ENCODE results near the gene LDLRAP1. TPM values are rescaled to one million over a fixed set of nuclear protein-coding genes. Genes with fewer than 3 reads are reported as not detected.
A peak's percentile ranks its signal among the peaks of the same experiment; 100 is the strongest.

The LDLRAP1 gene
- total and polyA plus RNA-seq, 2 experiments from 2014 or later, result 23.6 to 26.9 TPM

DNA sequence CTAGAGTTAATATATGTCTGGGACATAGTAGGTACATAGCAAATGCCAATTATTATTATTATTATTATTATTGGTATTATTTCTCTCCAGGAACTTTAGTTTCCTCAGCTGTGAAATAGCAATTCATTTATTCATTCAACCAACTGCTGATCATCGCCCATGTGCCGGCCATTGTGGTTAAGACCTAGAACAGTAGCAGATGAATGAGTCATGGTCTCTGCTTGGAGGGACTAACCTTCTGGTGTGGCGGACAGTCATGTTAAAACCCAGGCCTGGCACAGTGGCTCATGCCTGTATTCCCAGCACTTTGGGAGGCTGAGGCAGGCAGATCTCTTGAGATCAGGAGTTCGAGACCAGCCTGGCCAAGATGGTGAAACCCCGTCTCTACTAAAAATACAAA is 23.8 kb upstream of the LDLRAP1 start:
- Histone ChIP-seq H3K79me2 (ENCODE audit: insufficient read depth) (no peaks in the 10 kb centered on the region), H3K9me3 (ENCODE audit: low read depth) (no peaks in the 10 kb centered on the region), H3K4me2 (ENCODE audit: unreplicated experiment) (no peak overlapping the region), H3K4me3 (no peak overlapping the region), H3K36me3 (ENCODE audit: low read depth) (no peaks in the 10 kb centered on the region), H3K9me2 (ENCODE audit: insufficient read depth) (no peaks in the 10 kb centered on the region), H3F3A (ENCODE audit: insufficient read depth) (peaks cover 6% of the 10 kb centered on the region; the same call in 1 of the 2 replicates), H3K4me1 (ENCODE audit: insufficient read depth) (no peaks in the 10 kb centered on the region), H4K20me1 (ENCODE audit: insufficient read depth) (no peaks in the 10 kb centered on the region), H3K9ac (no peak overlapping the region), H3K27me3 (replicated peaks; ENCODE audit: insufficient read depth) (no peaks in the 10 kb centered on the region), H3K27ac (no peak overlapping the region), H2AFZ (no peak overlapping the region)
- DNase-seq, result peak; percentile 95
- TF ChIP-seq EZH2 (IDR thresholded peaks at IDR 0.05; ENCODE audit: insufficient read depth, poor library complexity, severe bottlenecking) (no peak), EZH2phosphoT487 (IDR thresholded peaks at IDR 0.05; ENCODE audit: insufficient read depth, low read depth) (no peak)
- in situ Hi-C loops (cut with MboI), result loop anchor here (10.0 kb wide), 1 partner anchor 115 kb away; no protein-coding TSS in a partner anchor
- 35 to 42% methylated on average over 5 of the region's 5 CpGs for WGBS, 2 experiments (ENCODE audit: low coverage in 1 of 2, low lambda C conversion rate in 2 of 2, missing lambda C conversion rate in 2 of 2)

DNA sequence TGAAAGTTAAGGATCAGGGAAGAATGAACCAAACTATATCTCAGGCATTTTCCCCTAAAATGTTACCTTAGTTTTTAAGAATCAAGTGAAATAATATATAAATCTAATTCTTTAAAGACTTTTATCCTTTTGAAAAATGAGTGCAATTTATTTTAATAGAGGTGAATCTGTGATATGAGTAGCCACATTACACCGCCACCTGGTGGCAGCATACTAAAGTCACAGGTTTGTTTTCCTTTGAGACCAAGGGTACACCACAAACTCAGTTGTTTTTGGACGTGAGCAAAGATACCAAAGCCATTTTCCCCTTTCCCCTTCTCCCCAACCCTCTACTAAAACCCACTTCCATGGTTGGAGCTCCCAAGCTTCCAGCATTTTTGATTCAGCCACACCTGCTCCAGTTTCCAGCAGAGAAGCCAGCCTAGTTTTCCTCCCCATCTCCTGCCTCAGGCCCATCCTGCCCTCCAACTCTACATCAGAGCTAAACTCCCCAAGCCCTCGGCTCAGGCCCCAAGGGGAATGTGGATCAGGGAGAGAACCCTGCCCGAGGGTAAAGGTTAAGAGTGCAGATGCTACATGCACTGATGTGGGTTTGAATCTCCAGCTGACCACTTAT is 22.9 kb upstream of the LDLRAP1 start:
- no peak overlapping the region for H2AFZ ChIP-seq
- peaks cover 6% of the 10 kb centered on the region; the same call in 1 of the 2 replicates for H3F3A ChIP-seq (ENCODE audit: insufficient read depth)
- in situ Hi-C loops (cut with MboI), result no loop called here
- H3K9ac ChIP-seq, result no peak overlapping the region
- TF ChIP-seq EZH2phosphoT487 (IDR thresholded peaks at IDR 0.05; ENCODE audit: insufficient read depth, low read depth) (no peak), EZH2 (IDR thresholded peaks at IDR 0.05; ENCODE audit: insufficient read depth, poor library complexity, severe bottlenecking) (no peak)
- H3K27ac ChIP-seq, result no peak overlapping the region
- no peaks in the 10 kb centered on the region for H3K4me1 ChIP-seq (ENCODE audit: insufficient read depth)
- H3K79me2 ChIP-seq (ENCODE audit: insufficient read depth), result no peaks in the 10 kb centered on the region
- DNase-seq, result peak; percentile 71
- 18 to 20% methylated on average over 4 of the region's 4 CpGs for whole genome bisulfite sequencing, 2 experiments (ENCODE audit: low coverage in 1 of 2, low lambda C conversion rate in 2 of 2, missing lambda C conversion rate in 2 of 2)
- H3K9me3 ChIP-seq (ENCODE audit: low read depth), result no peaks in the 10 kb centered on the region
- no peak overlapping the region for H3K4me3 ChIP-seq
- no peaks in the 10 kb centered on the region for H4K20me1 ChIP-seq (ENCODE audit: insufficient read depth)
- peaks cover 6% of the 10 kb centered on the region; the same call in 1 of the 2 replicates for H3K27me3 ChIP-seq (replicated peaks; ENCODE audit: insufficient read depth)
- no peaks in the 10 kb centered on the region for H3K36me3 ChIP-seq (ENCODE audit: low read depth)
- H3K4me2 ChIP-seq (ENCODE audit: unreplicated experiment), result no peak overlapping the region
- no peaks in the 10 kb centered on the region for H3K9me2 ChIP-seq (ENCODE audit: insufficient read depth)

DNA sequence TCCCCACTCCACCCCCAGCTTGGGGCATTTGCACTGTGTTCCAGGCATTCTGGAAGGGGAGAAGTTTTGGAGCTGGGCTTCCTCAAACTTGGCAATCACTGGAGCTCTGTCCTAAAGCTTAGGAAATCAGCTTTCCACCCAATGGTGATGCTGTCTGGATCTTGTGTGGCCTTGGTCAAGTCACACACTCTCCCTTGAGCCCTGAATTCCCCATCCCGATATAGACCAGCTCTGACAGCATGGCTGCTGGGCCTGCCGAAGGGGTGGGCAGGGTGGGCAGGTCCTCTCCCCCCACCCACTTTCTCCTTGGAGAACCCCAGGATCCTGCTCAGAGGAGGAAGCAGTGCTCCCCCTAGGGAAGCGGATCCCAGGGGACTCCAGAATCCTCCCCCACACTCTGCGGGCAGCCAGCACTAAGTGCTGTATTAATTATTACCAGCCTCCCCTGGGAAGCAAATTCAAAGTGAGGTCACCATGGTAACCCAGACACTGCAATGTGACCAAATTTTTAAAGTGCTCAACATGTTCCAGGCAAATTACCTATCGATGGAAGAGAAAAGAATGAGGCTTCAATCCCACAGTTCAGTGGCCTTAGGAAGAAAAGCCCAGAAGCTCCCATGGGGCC is 21.3 kb upstream of the LDLRAP1 start:
- no peaks in the 10 kb centered on the region for H3K4me1 ChIP-seq (ENCODE audit: insufficient read depth)
- H3K36me3 ChIP-seq (ENCODE audit: low read depth), result no peaks in the 10 kb centered on the region
- WGBS, 2 experiments (ENCODE audit: low coverage in 1 of 2, low lambda C conversion rate in 2 of 2, missing lambda C conversion rate in 2 of 2), result 38 to 42% methylated on average over 5 of the region's 5 CpGs
- H3K27me3 ChIP-seq (replicated peaks; ENCODE audit: insufficient read depth), result peaks cover 7% of the 10 kb centered on the region; the same call in 1 of the 2 replicates
- no peaks in the 10 kb centered on the region for H3K79me2 ChIP-seq (ENCODE audit: insufficient read depth)
- no peaks in the 10 kb centered on the region for H3K9me2 ChIP-seq (ENCODE audit: insufficient read depth)
- in situ Hi-C loops (cut with MboI), result no loop called here
- peak; percentile 45 for DNase-seq
- H3K9ac ChIP-seq, result no peak overlapping the region
- no peak overlapping the region for H2AFZ ChIP-seq
- H4K20me1 ChIP-seq (ENCODE audit: insufficient read depth), result no peaks in the 10 kb centered on the region
- no peak overlapping the region for H3K4me2 ChIP-seq (ENCODE audit: unreplicated experiment)
- peaks cover 6% of the 10 kb centered on the region; the same call in 1 of the 2 replicates for H3F3A ChIP-seq (ENCODE audit: insufficient read depth)
- H3K27ac ChIP-seq, result no peak overlapping the region
- TF ChIP-seq EZH2 (IDR thresholded peaks at IDR 0.05; ENCODE audit: insufficient read depth, poor library complexity, severe bottlenecking), result no peak
- no peak for TF ChIP-seq EZH2phosphoT487 (IDR thresholded peaks at IDR 0.05; ENCODE audit: insufficient read depth, low read depth)
- H3K9me3 ChIP-seq (ENCODE audit: low read depth), result no peaks in the 10 kb centered on the region
- H3K4me3 ChIP-seq, result no peak overlapping the region

GRCh38 chr1:25523542-25523941 is 19.9 kb upstream of the LDLRAP1 start:
- in situ Hi-C loops (cut with MboI), result no loop called here
- Histone ChIP-seq H4K20me1 (ENCODE audit: insufficient read depth) (no peaks in the 10 kb centered on the region), H3F3A (ENCODE audit: insufficient read depth) (peaks cover 6% of the 10 kb centered on the region; the same call in 1 of the 2 replicates), H3K27me3 (replicated peaks; ENCODE audit: insufficient read depth) (peaks cover 7% of the 10 kb centered on the region; the same call in 1 of the 2 replicates), H3K36me3 (ENCODE audit: low read depth) (no peaks in the 10 kb centered on the region), H2AFZ (no peak overlapping the region), H3K4me3 (no peak overlapping the region), H3K9me3 (ENCODE audit: low read depth) (no peaks in the 10 kb centered on the region), H3K9me2 (ENCODE audit: insufficient read depth) (no peaks in the 10 kb centered on the region), H3K79me2 (ENCODE audit: insufficient read depth) (no peaks in the 10 kb centered on the region), H3K27ac (no peak overlapping the region), H3K4me1 (ENCODE audit: insufficient read depth) (no peaks in the 10 kb centered on the region), H3K9ac (no peak overlapping the region), H3K4me2 (ENCODE audit: unreplicated experiment) (no peak overlapping the region)
- no peak for TF ChIP-seq EZH2 (IDR thresholded peaks at IDR 0.05; ENCODE audit: insufficient read depth, poor library complexity, severe bottlenecking)
- TF ChIP-seq EZH2phosphoT487 (IDR thresholded peaks at IDR 0.05; ENCODE audit: insufficient read depth, low read depth), result no peak
- DNase-seq, result peak; percentile 44
- WGBS, 2 experiments (ENCODE audit: low coverage in 1 of 2, low lambda C conversion rate in 2 of 2, missing lambda C conversion rate in 2 of 2), result 72 to 92% methylated on average over 8 to 10 of the region's 10 CpGs

Data from GM23248 (cell line).